Heart left ventricle (tissue), 16 donors: Measurements from ENCODE around the gene MRPL38. TPM values are rescaled to one million over a fixed set of nuclear protein-coding genes. Genes with fewer than 3 reads are reported as not detected.
A peak's percentile ranks its signal among the peaks of the same experiment; 100 is the strongest.
"Not testable (repeated sequence)": the region's sequence is repeated elsewhere in the genome, so short reads cannot be mapped to it uniquely, and the experiment has no call there.

ENCODE experiments used
- ATAC-seq, 4 donors: fragments of 200-7000 bp; cut with Tn5 transposase; one replicate each; pipeline ENCODE4 v1.9.1; 2020 to 2022; ENCODE audit warnings: moderate library complexity in 4 of 4, mild to moderate bottlenecking in 3 of 4, moderate number of reproducible peaks in 1 of 4
- DNase-seq, 5 donors: peaks; one replicate each; pipeline ENCODE4 v3.0.0-alpha.2; 2020
- H3K27ac ChIP-seq, 12 donors: fragments of 200-600 bp; sonication (generic) in 4 of 12; one replicate each; pipeline versions ENCODE4 v1.5.0 to v1.8.0; 2016 to 2022; ENCODE audit warnings: mild to moderate bottlenecking in 2 of 12
- H3K27me3 ChIP-seq, 9 donors: fragments of 200-600 bp; sonication (generic) in 2 of 9; one replicate each; pipeline versions ENCODE4 v1.5.1 to v1.8.0; 2016 to 2022; ENCODE audit warnings: mild to moderate bottlenecking in 3 of 9
- H3K36me3 ChIP-seq, 9 donors: fragments of 200-600 bp; sonication (generic) in 2 of 9; one replicate each; pipeline versions ENCODE4 v1.5.0 to v1.8.0; 2018 to 2022; ENCODE audit warnings: mild to moderate bottlenecking in 2 of 9
- H3K4me1 ChIP-seq, 12 donors: fragments of 200-600 bp; sonication (generic) in 4 of 12; one replicate each; pipeline versions ENCODE4 v1.5.0 to v1.8.0; 2016 to 2022; ENCODE audit warnings: mild to moderate bottlenecking in 3 of 12
- H3K4me3 ChIP-seq, 12 donors: fragments of 200-600 bp; sonication (generic) in 4 of 12; one replicate each; pipeline versions ENCODE4 v1.5.0 to v1.8.0; 2017 to 2022; ENCODE audit warnings: mild to moderate bottlenecking in 9 of 12, moderate library complexity in 4 of 12
- H3K9me3 ChIP-seq, 12 donors: fragments of 200-600 bp; sonication (generic) in 4 of 12; one replicate each; pipeline versions ENCODE4 v1.5.0 to v1.8.0; 2016 to 2022; ENCODE audit warnings: mild to moderate bottlenecking in 1 of 12
- CTCF ChIP-seq, 12 donors: fragments of 200-600 bp; sonication (generic) in 4 of 12; IDR thresholded peaks; one replicate each; pipeline versions ENCODE4 v1.5.0 to v1.8.0; 2018 to 2022; ENCODE audit warnings: antibody characterized with exemption in 12 of 12, mild to moderate bottlenecking in 5 of 12
- POLR2A ChIP-seq, 2 donors: fragments of 450-650 bp; IDR thresholded peaks; one replicate each; pipeline ENCODE4 v1.6.1; 2017; ENCODE audit warnings: antibody characterized with exemption in 2 of 2, mild to moderate bottlenecking in 2 of 2, moderate library complexity in 2 of 2
- WGBS, 4 donors: extraction: QIAGEN DNeasy Blood & Tissue Kit in 2 of 4; methylation state at CpG; one replicate each; pipeline versions ENCODE4 v1.1.5 to v1.1.7; 2013 to 2018; 5-methylcytosine and 5-hydroxymethylcytosine counted together
- intact Hi-C, 10 donors: fragments of 100-400 bp; cut with DNase I; formaldehyde crosslinking; loops; one replicate each; pipeline versions ENCODE4 v1.11.1 to v1.14.2; 2022
- polyA plus RNA-seq, 2 donors: library from polyadenylated mRNA; stranded (reverse); fragments of 200-250 nt; gene quantifications; one replicate each; pipeline ENCODE4 v1.2.3, GENCODE V29; 2013
- total RNA-seq, 9 donors: library from RNA; depleted of rRNA in 2 of 9; stranded (reverse); fragments of >200 nt in 2 of 9; fragmentation: NEBNext Ultra II Directional in 3 of 9; extraction: Animal tissue kit (Norgen Biotek cat#: 25700) in 3 of 9; gene quantifications; one replicate each; pipeline versions ENCODE4 v1.1.0 to v1.2.4, GENCODE V29; 2016 to 2023
- donor health status: ischemic (EF 13 %, LVEDD 7.1; RV severe dilation, severe dysfunction).
- donor health status: healthy with polysubstance abuse.
- donor health status: DM: no; HTN: yes; CAD: no.
- donor health status: DM: no; HTN: no; CAD: no.
- donor health status: ischemic (EF 25% LVEDD 6.9; RV normal size, moderate dysfunction).
- donor health status: ischemic (EF 25% LVEDD 5.7; RV mildly dilated, moderate dysfunction).
- donor health status: healthy.
- donor health status: DM: yes; HTN: yes; CAD: no.
- donor health status: ischemic (EF 35%, LVEDD 5.7; RV mildly dilated, moderate dysfunction).
- donor health status: nonischemic (EF 11% LVEDD 7.7; RV severe dilation, severe dysfunction).
- donor health status: DM: yes; HTN: yes; CAD: no.
- donor health status: PGD.
- donor health status: ischemic (EF 29% LVEDD 5.4; RV normal size, mild dysfunction).
- donor health status: nonischemic (EF 23%, LVEDD 6.1; RV moderate dilation, normal function).

MRPL38 gene
- total and polyA plus RNA-seq, 11 donors: 54.8 to 126 (median 106) TPM

- peak overlapping the region in 11 of 12 donors; percentile 70 to 100 (median 93) for H3K27ac ChIP-seq
- H3K4me3 ChIP-seq: peak overlapping the region; percentile 57 to 97 (median 82)
- peaks cover 9 to 83% (median 57%) of the 10 kb centered on the region in 12 donors for H3K4me1 ChIP-seq
- no peaks in the 10 kb centered on the region for H3K27me3 ChIP-seq
- no peaks in the 10 kb centered on the region for H3K9me3 ChIP-seq
- 11 to 25% (median 14%) methylated on average over 7 of the region's 7 CpGs for WGBS, 4 donors
- no peak for DNase-seq
- peak in 1 of 4 donors; percentile 8 for ATAC-seq
- TF ChIP-seq POLR2A (IDR thresholded peaks at IDR 0.05): no peak
- no peak for TF ChIP-seq CTCF (IDR thresholded peaks at IDR 0.05)
- intact Hi-C loops: loop anchor here in 4 of 10 donors (2.0 to 5.0 kb wide), 5 partner anchors 23 to 77 kb away; partner anchors contain the start of genes MRPL38 (in 1 of the 4), TRIM65 (in 1 of the 4) and UNK (in 1 of the 4)
- H3K36me3 ChIP-seq: peaks cover 0 to 41% (median 34%) of the 10 kb centered on the region in 9 donors
Observed at GRCh38 chr17:75854101-75854748, 50.5 kb downstream of the MRPL38 start.

GRCh38 chr17:75853433-75853832 is 51.3 kb downstream of the MRPL38 start:
- Histone ChIP-seq H3K9me3 (no peaks in the 10 kb centered on the region), H3K27ac (peak overlapping the region in 8 of 12 donors; percentile 87 to 100 (median 98)), H3K27me3 (no peaks in the 10 kb centered on the region), H3K4me3 (peak overlapping the region in 5 of 12 donors; percentile 67 to 97 (median 83)), H3K36me3 (peaks cover 0 to 49% (median 41%) of the 10 kb centered on the region in 9 donors), H3K4me1 (peaks cover 9 to 83% (median 65%) of the 10 kb centered on the region in 12 donors)
- DNase-seq (no peak), ATAC-seq (no peak)
- intact Hi-C loops: loop anchor here in 1 of 10 donors (5.0 kb wide), 1 partner anchor 76 kb away; a partner anchor contains a TSS
- 65 to 73% (median 72%) methylated on average over 7 of the region's 7 CpGs for WGBS, 4 donors
- TF ChIP-seq POLR2A (IDR thresholded peaks at IDR 0.05) (no peak), CTCF (IDR thresholded peaks at IDR 0.05) (no peak)

GRCh38 chr17:75851693-75851991 is 53.0 kb downstream of the MRPL38 start:
- H3K9me3 ChIP-seq, ATAC-seq, DNase-seq, H3K4me3 ChIP-seq, H3K27me3 ChIP-seq: not testable (repeated sequence)
- Histone ChIP-seq H3K27ac (peak overlapping the region in 11 of 12 donors; percentile 69 to 99 (median 78)), H3K36me3 (peaks cover 3 to 66% (median 59%) of the 10 kb centered on the region in 9 donors), H3K4me1 (peaks cover 14 to 88% (median 77%) of the 10 kb centered on the region in 12 donors)
- intact Hi-C loops: loop anchor here in 1 of 10 donors (5.0 kb wide), 1 partner anchor 74 kb away; a partner anchor contains a TSS
- 87 to 95% (median 91%) methylated on average over 15 of the region's 15 CpGs for WGBS, 4 donors

- peak in 3 of 4 donors; percentile 14 to 24 (median 16) for ATAC-seq
- 59 to 73% (median 64%) methylated on average over 12 of the region's 12 CpGs for WGBS, 4 donors
- intact Hi-C loops: loop anchor here in 1 of 10 donors (5.0 kb wide), 1 partner anchor 74 kb away; a partner anchor contains a TSS
- no peak for TF ChIP-seq CTCF (IDR thresholded peaks at IDR 0.05)
- TF ChIP-seq POLR2A (IDR thresholded peaks at IDR 0.05): no peak
- Histone ChIP-seq H3K27me3 (no peaks in the 10 kb centered on the region), H3K9me3 (no peaks in the 10 kb centered on the region), H3K27ac (peak overlapping the region in 11 of 12 donors; percentile 69 to 99 (median 78)), H3K4me1 (peaks cover 19 to 88% (median 78%) of the 10 kb centered on the region in 12 donors), H3K36me3 (peaks cover 3 to 72% (median 65%) of the 10 kb centered on the region in 9 donors), H3K4me3 (no peak overlapping the region)
- peak in 2 of 5 donors; percentile 67 to 76 for DNase-seq
Observed at GRCh38 chr17:75850928-75851692, 53.6 kb downstream of the MRPL38 start.
